COLO668 (cell line): ENCODE data around the gene ARMC9.
"Not testable (repeated sequence)": the region's sequence is repeated elsewhere in the genome, so short reads cannot be mapped to it uniquely, and the experiment has no call there.

Experiments
- DNase-seq: peaks from one replicate; lab custom pipeline; 2025; ENCODE audit not compliant: unreplicated experiment; lab: John Stamatoyannopoulos, UW

Gene ARMC9

DNA sequence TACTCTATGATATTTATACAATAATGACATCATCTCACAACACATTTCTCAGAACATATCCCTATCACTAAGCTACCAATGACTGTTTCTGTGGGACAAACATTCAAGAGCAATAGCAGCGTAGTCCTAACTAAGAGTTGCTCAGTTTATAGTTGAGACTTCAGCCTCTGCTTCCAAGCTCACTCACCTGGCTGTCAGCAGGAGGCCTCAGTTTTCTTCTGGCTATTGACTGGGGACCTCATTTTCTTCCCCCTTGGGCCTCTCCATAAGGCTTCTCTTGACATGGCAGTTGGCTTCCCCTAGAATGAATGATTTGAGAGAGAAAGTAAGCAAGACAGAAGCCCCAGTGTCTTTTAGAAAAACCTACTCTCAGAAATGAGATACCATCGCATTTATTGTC is 85.9 kb downstream of the ARMC9 start:
- DNase-seq, result no peak

- DNase-seq, result no peak
Measured at GRCh38 chr2:231286964-231287363, 88.5 kb downstream of the ARMC9 start.

- DNase-seq, result no peak
Measured at GRCh38 chr2:231287696-231288095, 89.3 kb downstream of the ARMC9 start.

GRCh38 chr2:231288590-231288989 is 90.2 kb downstream of the ARMC9 start:
- no peak for DNase-seq

- DNase-seq, result no peak
Measured at GRCh38 chr2:231290321-231291015, 92.0 kb downstream of the ARMC9 start.

GRCh38 chr2:231292472-231293134 is 94.2 kb downstream of the ARMC9 start:
- DNase-seq, result no peak

- no peak for DNase-seq
Measured at GRCh38 chr2:231293163-231293562, 94.7 kb downstream of the ARMC9 start.

DNA sequence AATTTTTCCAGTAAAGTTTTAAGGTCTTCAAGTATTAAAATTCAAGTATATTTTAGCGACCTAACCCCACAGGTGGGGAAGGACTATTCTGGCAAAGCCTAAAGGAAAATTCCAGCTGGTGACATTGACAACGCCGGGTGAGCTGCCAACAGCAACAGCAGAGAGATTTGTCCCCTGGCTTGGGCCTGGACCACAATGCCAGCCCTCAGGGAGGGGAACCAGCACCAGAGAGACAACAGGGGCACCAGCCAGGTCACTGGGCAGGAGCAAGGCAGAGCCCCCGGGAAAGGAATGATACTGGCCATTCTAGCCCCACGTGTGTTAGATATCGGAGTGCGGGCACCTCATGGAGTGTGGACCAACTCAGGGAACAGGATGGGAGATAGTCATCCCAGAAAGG is 95.7 kb downstream of the ARMC9 start:
- DNase-seq, result no peak

GRCh38 chr2:231294571-231295362 is 96.3 kb downstream of the ARMC9 start:
- DNase-seq, result no peak

DNA sequence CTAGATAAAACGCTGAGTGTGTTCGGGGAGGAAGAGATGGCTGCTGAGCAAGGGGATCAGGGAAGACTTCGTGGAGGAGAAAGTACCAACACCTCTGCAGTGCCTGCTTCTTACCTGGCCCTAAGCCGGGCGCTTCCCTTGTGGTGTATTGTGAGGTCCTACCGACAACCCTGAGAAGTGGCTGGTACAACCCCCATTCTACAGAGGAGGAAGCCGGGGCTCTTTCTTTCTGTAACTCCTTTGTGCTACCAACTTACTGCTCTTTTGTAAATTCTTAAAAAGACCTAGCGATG is 96.9 kb downstream of the ARMC9 start:
- no peak for DNase-seq

DNA sequence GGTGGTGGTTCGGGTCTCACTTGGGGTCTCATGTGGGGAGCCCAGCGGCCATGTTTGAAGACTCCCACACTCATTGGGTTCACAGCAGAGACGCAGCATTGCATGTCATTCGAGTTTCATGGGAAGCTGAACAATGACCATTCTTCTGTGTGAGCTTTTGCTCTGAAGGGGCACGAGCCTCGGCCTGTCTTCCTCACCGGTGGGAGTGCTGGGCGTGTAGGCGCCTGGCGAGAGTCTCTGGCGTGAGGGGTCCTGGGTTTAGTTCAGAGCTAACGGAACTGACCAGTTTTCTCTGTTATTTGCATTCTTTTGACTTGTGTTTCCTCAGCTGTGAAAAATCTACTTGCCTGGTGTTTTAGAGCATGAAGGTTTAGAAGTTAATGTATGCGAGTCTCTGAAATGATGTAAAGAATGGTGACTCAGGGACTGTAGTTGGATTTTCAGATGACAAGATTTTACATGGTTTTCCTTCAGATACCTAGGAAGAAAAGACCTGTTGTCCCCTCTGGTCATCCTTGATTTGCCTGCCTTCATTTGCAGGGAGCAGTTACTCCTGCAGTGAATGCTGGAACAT is 98.1 kb downstream of the ARMC9 start:
- DNase-seq, result no peak

- DNase-seq, result peak; percentile 41
Measured at GRCh38 chr2:231297108-231297908, 98.9 kb downstream of the ARMC9 start.

DNA sequence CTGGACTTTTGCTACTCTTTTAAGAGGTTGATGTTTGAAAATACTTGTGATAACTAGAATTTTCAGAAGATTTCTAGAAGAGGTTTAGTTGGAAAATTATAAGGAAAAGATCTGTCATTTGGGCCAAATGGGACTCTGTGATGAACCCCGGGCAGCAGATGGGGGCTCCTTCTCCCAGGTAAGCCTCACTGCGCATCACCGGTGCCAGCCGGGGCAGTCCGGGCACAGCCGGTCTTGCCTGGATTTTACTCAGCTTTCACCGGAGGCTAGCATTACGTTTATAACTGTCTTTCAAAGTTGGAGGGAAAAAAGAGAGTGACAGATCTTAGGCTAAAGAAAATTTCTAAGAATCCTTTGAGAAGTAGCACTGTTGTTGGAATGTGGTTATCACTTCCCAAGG is 99.7 kb downstream of the ARMC9 start:
- no peak for DNase-seq

DNA sequence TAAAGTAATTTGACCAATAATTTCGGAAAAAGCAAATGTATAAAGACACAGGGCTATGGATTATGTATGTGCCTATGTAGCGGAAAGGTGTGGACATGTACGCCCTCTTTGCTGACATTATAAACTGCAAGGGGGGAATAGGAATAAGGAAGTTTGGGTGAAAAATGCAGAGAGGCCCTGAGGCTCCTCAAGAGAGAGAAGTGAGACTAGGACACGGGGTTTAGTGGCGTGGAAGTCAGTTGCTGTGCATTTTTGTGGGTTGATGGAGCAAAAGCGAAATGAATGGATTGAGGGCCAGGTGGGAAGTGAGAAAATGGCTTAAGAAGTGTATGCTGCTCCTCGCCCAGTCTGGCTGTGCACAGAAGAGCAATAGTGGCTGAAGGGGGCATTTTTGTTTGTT is 100.8 kb downstream of the ARMC9 start:
- DNase-seq, result no peak

- no peak for DNase-seq
Measured at GRCh38 chr2:231300020-231300721, 101.7 kb downstream of the ARMC9 start.

- no peak for DNase-seq
Measured at GRCh38 chr2:231300722-231301076, 102.3 kb downstream of the ARMC9 start.

DNA sequence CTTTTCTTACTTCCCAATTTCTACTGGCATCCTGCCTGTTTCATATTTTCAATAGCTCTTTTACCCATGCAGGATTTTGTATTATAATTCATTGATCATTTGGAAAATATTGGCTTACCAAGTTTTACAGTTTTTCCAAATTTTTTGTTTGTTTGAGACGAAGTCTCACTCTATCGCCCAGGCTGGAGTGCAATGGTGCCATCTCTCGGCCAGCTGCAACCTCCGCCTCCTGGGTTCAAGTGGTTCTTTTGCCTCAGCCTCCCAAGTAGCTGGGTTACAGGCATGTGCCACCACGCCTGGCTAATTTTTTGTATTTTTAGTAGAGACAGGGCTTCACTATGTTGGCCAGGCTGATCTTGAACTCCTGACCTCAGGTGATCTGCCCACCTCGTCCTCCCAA is 105.8 kb downstream of the ARMC9 start:
- DNase-seq, result not testable (repeated sequence)

DNA sequence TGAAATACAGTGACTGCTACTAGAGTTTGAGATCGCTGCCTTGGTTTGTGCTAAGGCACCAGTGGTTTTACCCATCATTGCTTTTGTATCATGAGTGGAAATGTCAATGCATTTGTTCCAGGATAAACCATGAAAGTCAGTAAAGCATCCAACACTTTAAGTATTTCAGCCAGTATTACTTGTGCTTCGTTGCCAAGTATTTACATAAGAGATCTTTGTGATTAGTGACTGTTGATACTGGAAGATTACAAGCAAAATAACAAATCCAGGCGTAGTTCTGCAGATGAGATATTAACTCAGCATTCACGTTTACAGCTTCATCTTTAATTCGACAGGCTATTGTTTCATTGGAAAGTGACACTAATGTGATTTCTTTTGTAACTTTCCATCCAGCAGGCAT is 106.8 kb downstream of the ARMC9 start:
- no peak for DNase-seq

GRCh38 chr2:231306791-231307393 is 108.5 kb downstream of the ARMC9 start:
- no peak for DNase-seq

DNA sequence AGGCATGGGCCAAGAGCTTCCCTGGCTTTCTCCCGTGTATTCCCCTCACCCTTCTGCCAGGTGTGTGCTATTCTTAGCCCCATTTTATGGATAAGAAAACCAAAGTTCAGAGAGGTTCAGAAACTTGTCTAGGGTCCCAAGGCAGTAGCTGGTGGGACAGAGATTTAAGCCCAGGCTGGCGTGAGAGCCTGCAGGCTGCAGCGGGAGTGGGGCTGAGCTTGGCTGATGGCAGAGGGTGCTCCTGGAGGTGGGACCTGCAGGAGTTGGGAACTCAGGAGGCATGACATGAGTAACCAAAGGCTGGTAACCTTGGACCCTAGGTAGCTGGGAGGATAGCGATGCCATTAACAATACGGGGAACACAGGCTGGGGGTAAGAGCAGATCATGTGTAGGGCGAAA is 109.8 kb downstream of the ARMC9 start:
- DNase-seq, result no peak
